IMR-90 (cell line): ENCODE measurements around the gene STRIP2.

ENCODE experiments used
- BHLHE40 ChIP-seq: fragments of 150-350 bp; IDR thresholded peaks from 2 replicates; pipeline ENCODE4 v1.6.1; 2016; ENCODE audit warnings: mild to moderate bottlenecking, low read depth, low read length
- CEBPB ChIP-seq: IDR thresholded peaks from 2 replicates; pipeline ENCODE4 v1.6.1; 2012; ENCODE audit warnings: low read depth, low read length, improper control_type of control experiment
- CHD1 ChIP-seq: IDR thresholded peaks from 2 replicates; pipeline ENCODE4 v1.6.1; 2012; ENCODE audit warnings: low read depth, low read length, improper control_type of control experiment
- FOS ChIP-seq: fragments of 150-350 bp; IDR thresholded peaks from 2 replicates; pipeline ENCODE4 v1.6.1; 2016; ENCODE audit warnings: low read depth, low read length
- MAFK ChIP-seq: IDR thresholded peaks from 2 replicates; pipeline ENCODE4 v1.6.1; 2012; ENCODE audit warnings: low read depth, low read length, improper control_type of control experiment
- MAZ ChIP-seq: IDR thresholded peaks from 2 replicates; pipeline ENCODE4 v1.6.1; 2012; ENCODE audit warnings: low read depth, mild to moderate bottlenecking, low read length, improper control_type of control experiment, moderate library complexity, borderline replicate concordance
- MXI1 ChIP-seq: IDR thresholded peaks from 2 replicates; pipeline ENCODE4 v1.6.1; 2012; ENCODE audit warnings: low read depth, mild to moderate bottlenecking, low read length, moderate library complexity, borderline replicate concordance
- NFE2L2 ChIP-seq: fragments of 150-350 bp; IDR thresholded peaks from 2 replicates; pipeline ENCODE4 v1.6.1; 2016; ENCODE audit warnings: low read depth, mild to moderate bottlenecking, low read length
- POLR2A ChIP-seq: IDR thresholded peaks from 2 replicates; pipeline ENCODE4 v1.6.1; 2012; ENCODE audit warnings: mild to moderate bottlenecking, low read depth, low read length
- RAD21 ChIP-seq: IDR thresholded peaks from 2 replicates; pipeline ENCODE4 v1.6.1; 2012; ENCODE audit warnings: low read length, improper control_type of control experiment
- RFX5 ChIP-seq: IDR thresholded peaks from 2 replicates; pipeline ENCODE4 v1.8.0; 2012; ENCODE audit warnings: low read depth, mild to moderate bottlenecking, low read length, moderate library complexity
- TF ChIP-seq, protein P1 (sequence below): conservative IDR thresholded peaks from 2 replicates; pipeline ENCODE4 v1.5.1; 2012; ENCODE audit warnings: mild to moderate bottlenecking, low read depth, low read length, improper control_type of control experiment
- TF ChIP-seq, protein P2 (sequence below): fragments of 150-350 bp; IDR thresholded peaks from 2 replicates; pipeline ENCODE4 v1.6.1; 2017; ENCODE audit warnings: mild to moderate bottlenecking, antibody characterized with exemption, low read length, low read depth

DNA sequence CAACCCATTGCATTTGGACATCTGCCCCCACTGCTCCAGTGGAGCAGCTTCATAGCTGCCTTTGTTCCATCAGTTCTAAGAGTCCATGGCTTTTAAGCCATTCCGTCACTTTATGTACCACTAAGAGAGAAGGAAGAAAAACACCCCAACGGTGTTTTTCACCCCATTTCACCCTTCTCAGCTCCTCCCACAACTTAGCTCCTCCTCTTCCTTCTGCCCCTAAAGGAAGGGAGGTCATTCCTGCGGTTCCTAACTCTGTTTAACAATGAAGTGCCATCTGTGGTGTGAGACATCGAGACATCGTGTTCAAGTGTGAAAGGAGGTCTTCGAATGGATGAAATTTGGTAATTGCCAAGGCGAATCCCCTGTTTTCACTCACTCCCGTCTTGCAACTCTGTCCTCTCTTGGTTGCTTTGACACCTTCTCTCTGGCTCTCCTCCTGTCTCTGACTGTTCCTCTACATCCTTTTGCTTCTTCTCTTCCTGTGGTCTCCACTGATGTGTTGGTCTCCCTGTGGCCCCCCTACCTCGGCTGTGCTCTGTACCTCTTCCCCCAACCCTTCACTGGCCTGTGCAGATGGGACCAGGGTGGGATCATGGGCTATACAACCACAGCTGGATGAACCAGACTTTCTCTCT lies 91.1 kb downstream of the STRIP2 start:
- TF ChIP-seq, protein P1, sequence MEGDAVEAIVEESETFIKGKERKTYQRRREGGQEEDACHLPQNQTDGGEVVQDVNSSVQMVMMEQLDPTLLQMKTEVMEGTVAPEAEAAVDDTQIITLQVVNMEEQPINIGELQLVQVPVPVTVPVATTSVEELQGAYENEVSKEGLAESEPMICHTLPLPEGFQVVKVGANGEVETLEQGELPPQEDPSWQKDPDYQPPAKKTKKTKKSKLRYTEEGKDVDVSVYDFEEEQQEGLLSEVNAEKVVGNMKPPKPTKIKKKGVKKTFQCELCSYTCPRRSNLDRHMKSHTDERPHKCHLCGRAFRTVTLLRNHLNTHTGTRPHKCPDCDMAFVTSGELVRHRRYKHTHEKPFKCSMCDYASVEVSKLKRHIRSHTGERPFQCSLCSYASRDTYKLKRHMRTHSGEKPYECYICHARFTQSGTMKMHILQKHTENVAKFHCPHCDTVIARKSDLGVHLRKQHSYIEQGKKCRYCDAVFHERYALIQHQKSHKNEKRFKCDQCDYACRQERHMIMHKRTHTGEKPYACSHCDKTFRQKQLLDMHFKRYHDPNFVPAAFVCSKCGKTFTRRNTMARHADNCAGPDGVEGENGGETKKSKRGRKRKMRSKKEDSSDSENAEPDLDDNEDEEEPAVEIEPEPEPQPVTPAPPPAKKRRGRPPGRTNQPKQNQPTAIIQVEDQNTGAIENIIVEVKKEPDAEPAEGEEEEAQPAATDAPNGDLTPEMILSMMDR = no peak
- TF ChIP-seq NFE2L2 = no peak
- TF ChIP-seq RFX5 = no peak
- no peak for TF ChIP-seq RAD21
- TF ChIP-seq CHD1 = no peak
- TF ChIP-seq POLR2A = no peak
- TF ChIP-seq MXI1 = no peak
- no peak for TF ChIP-seq MAZ
- no peak for TF ChIP-seq FOS
- no peak for TF ChIP-seq BHLHE40
- no peak for TF ChIP-seq CEBPB
- TF ChIP-seq, protein P2, sequence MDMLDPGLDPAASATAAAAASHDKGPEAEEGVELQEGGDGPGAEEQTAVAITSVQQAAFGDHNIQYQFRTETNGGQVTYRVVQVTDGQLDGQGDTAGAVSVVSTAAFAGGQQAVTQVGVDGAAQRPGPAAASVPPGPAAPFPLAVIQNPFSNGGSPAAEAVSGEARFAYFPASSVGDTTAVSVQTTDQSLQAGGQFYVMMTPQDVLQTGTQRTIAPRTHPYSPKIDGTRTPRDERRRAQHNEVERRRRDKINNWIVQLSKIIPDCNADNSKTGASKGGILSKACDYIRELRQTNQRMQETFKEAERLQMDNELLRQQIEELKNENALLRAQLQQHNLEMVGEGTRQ = no peak
- TF ChIP-seq MAFK = no peak
